Measurements from ENCODE around the gene ANKRD9.

Gene ANKRD9

GRCh38 chr14:102469261-102469660 is 40.3 kb downstream of the ANKRD9 start:
- no peak for DNase-seq

- DNase-seq = no peak
Observed at GRCh38 chr14:102464846-102465341, 44.7 kb downstream of the ANKRD9 start.

DNA sequence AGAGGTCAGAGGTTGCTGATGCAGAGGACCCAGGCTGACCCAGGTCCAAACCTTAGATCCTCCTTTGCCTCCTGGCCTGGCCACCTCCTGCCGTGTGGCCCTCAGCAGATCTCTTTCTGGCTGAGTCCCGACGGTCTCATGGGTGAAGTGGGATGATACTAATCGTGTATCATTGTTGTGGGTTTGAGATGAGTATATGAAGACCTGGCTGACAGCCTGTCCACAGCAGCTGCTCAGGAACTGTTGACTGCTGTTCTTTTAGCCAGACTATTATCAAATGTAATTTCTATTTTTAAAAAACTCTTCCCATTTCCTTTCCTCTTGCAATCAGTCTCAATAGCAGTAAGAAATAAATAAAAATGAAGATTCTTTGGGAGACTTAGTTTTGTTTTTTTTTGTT is 45.6 kb downstream of the ANKRD9 start:
- DNase-seq = no peak

- no peak for DNase-seq
Observed at GRCh38 chr14:102462391-102462790, 47.2 kb downstream of the ANKRD9 start.

DNA sequence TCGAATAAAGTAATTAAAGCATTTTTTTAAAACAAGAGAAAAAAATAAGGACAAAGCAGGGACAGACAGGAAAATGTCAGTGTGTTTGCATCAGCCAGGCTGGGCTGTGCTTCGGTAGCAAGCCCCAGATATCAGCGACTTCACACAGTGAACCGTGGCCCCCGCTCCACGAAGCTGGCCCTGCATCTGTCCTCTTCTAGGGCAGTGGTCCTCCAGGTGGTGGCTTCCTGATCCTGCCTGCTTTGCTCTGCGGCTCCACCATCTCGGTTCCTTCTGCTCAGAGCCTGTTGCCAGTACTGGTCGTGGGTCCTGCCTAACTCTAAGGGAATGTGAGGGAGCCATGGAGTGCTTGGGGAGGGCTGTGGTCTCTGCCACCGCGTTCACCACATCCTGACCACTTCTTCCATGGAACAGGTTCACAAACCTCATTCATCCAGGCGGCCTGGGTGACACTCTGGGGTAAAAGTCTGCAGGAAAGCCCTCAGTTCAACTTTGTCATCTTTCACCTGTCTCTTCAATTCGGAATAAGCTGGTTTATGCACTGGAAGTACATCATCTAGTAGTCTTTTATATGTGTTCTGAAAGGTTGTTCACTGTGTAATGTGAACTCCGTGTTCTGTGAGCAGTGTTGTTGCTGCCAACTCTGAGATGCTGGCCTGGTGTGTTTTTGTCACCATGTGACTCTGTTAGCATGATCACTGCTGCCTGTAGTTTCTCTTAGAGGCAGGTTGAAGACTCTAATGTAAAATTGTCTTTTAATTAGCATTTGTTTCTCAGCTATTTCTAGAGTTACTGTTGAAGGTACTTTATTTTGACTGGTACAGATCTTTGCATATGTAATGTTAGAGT is 47.9 kb downstream of the ANKRD9 start:
- no peak for DNase-seq

- DNase-seq = no peak
Observed at GRCh38 chr14:102457509-102457908, 52.1 kb downstream of the ANKRD9 start.

- no peak for DNase-seq
Observed at GRCh38 chr14:102454711-102455110, 54.9 kb downstream of the ANKRD9 start.

- no peak for DNase-seq
Observed at GRCh38 chr14:102452302-102452701, 57.3 kb downstream of the ANKRD9 start.
